GM18505 (cell line): ENCODE measurements around the gene TTC24.
"Not testable (repeated sequence)": the region's sequence is repeated elsewhere in the genome, so short reads cannot be mapped to it uniquely, and the experiment has no call there.

Experiments used
- ATAC-seq: cut with Tn5 transposase; IDR thresholded peaks from one replicate; pipeline ENCODE4 v1.9.1; 2021; ENCODE audit not compliant: unreplicated experiment
- POLR2A ChIP-seq: IDR thresholded peaks from 4 replicates; pipeline ENCODE4 v1.6.1; 2011; ENCODE audit warnings: borderline replicate concordance; ENCODE audit not compliant: insufficient read depth, insufficient read length; ENCODE audit errors: extremely low read depth

Gene TTC24

DNA sequence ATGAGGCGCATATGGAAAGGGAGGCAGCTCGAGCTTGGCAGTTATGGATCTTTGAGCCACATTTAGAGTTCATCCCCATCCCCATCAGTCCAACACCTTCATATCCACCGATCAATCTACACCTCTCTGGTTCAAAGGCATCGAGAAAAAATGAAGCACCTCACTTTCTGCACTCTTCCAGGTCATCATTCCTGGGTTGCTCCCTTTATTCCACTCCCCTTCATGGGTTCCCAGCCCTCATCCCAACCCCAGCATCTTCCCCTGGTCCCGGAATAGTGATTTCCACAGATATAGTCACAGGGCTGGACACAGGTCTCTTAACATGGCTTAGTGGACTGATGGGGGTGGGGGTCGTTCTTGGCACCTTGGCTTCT is 40.0 kb downstream of the TTC24 start:
- ATAC-seq = no peak
- no peak for TF ChIP-seq POLR2A

- ATAC-seq = no peak
Observed at GRCh38 chr1:156622581-156623297, 43.2 kb downstream of the TTC24 start.

DNA sequence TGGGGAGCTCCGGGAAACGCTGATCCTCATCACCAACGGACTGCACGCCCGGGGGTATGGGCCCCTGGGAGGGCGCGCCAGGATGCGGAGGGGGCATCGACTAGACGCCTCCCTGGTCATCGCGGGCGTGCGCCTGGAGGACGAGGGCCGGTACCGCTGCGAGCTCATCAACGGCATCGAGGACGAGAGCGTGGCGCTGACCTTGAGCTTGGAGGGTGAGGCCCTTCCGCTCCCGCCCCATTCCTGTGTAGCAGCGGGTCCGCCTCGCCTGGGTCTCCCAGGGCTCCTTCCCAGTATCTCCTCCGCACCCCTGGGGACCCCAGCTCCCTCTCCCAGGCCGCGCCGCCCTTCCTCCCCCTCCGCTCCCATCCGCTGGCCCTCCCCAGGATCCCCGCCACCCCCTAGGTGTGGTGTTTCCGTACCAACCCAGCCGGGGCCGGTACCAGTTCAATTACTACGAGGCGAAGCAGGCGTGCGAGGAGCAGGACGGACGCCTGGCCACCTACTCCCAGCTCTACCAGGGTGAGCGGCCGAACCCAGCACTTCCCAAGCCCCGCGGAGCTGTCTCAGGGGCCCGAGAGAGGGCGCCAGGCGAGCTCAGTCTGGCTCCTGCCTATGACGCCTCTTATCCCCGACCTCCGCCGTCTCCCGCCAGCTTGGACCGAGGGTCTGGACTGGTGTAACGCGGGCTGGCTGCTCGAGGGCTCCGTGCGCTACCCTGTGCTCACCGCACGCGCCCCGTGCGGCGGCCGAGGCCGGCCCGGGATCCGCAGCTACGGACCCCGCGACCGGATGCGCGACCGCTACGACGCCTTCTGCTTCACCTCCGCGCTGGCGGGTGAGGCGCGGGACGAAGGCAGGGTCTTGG is 44.7 kb downstream of the TTC24 start:
- no peak for ATAC-seq
- no peak for TF ChIP-seq POLR2A

More at GRCh38 chr1:156622581-156623297, 43.2 kb downstream of the TTC24 start:
- no peak for TF ChIP-seq POLR2A

- no peak for ATAC-seq
Observed at GRCh38 chr1:156624814-156625435, 45.4 kb downstream of the TTC24 start.

GRCh38 chr1:156625436-156626078 is 46.0 kb downstream of the TTC24 start:
- TF ChIP-seq POLR2A = no peak
- no peak for ATAC-seq

More at GRCh38 chr1:156624814-156625435, 45.4 kb downstream of the TTC24 start:
- TF ChIP-seq POLR2A = no peak

DNA sequence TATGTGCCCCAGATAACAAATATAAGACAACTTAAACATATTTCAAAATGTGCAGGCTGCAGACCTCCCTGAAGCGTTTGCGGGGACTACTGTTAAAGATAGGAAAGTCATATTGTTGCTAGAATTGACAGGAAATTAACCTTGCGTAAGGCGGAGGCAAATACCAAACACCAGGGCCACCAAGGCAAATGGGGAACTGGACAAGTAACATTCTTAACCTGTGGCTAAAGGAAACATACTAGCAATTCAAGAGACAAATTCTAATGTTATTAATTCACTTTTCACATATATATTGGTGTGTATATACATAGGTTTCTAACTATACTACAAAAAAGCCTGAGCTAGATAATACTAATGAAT is 46.5 kb downstream of the TTC24 start:
- no peak for TF ChIP-seq POLR2A
- ATAC-seq = no peak

DNA sequence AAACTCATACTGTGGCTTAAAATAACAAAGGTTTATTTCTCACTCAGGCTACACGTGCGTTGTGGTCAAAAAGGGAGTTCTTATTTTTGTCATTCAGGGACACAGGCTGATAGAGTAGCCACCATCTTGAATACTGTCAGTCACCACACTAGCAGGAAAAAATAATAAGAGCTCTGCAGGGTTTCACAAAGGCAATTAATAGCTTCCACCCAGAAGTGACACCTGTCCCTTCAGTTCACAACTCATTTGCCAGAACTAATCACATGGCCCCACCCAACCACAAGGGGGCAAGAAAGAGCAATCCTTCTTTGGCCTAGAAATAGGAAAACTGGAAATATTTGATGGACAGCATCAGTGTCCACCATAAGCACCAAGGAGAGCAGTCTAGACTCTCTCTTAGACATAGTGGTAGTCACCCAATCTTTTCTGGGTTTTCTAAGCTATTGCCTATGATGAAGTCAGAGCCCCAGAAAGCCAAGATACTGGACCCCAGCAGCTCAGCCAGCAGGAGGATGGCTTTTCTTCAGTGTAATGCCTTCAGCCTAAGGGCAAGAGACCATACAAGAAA is 47.9 kb downstream of the TTC24 start:
- no peak for TF ChIP-seq POLR2A
- ATAC-seq = no peak

- no peak for TF ChIP-seq POLR2A
- no peak for ATAC-seq
Observed at GRCh38 chr1:156629823-156630449, 50.4 kb downstream of the TTC24 start.

DNA sequence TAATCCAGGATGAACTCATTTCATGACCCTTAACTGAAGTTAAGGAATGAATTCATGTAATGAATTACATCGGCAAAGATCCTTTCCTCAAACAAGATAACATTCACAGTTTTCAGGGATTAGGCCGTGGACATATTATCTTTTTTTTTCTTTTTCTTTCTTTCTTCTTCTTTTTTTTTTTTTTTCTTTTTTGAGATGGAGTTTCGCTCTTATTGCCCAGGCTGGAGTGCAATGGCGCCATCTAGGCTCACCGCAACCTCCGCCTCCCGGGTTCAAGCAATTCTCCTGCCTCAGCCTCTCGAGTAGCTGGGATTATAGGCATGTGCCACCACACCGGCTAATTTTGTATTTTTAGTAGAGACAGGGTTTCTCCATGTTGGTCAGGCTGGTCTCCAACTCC is 51.6 kb downstream of the TTC24 start:
- ATAC-seq = not testable (repeated sequence)

- ATAC-seq = no peak
- TF ChIP-seq POLR2A = no peak
Observed at GRCh38 chr1:156632355-156632754, 52.8 kb downstream of the TTC24 start.
